ENCODE measurements around the gene MED7. TPM values are rescaled to one million over a fixed set of nuclear protein-coding genes. Genes with fewer than 3 reads are reported as not detected.
A peak's percentile ranks its signal among the peaks of the same experiment; 100 is the strongest.

MED7 gene
- total and polyA plus RNA-seq, 9 of the 15 experiments (the other 6 are each of a cell fraction or from before 2014, with no cell fraction given): 4.5 to 38.7 (median 12.2) TPM

DNA sequence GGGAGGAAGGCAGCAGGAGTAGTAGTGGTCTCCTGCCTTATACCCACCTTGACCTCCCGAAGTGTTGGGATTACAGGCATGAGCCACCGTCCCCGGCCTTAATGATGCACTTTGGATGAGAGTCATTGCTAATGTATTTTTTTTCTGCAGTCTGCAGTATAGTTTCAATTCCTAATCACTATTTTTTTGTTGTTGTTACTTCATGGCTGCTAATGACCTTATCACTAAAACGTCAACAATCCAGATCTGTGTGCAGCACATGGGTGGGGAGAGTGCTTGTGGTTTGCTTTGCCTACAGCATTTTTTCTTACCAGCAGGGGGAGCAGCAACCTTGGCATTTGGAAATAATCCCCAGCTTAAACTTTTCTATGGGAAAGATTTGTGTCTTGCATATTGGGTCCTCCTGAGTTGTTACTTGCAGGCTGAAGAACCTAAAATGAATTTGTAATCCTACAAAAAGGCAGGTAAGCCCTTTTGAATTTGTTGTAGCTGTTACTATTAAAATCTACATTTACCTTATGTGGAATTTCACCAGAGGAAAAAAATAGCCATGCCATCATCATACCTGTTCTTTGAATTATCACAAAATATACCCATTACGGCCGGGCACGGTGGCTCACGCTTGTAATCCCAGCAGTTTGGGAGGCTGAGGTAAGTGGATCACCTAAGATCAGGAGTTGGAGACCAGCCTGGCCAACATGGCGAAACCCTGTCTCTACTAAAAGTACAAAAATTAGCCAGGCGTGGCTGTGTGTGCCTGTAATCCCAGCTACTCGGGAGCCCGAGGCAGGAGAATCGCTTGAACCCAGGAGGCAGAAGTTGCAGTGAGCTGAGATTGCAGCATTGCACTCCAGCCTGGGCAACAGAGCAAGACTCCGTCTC lies 6.3 kb upstream of the MED7 start (continued):
- TF ChIP-seq, protein P1, sequence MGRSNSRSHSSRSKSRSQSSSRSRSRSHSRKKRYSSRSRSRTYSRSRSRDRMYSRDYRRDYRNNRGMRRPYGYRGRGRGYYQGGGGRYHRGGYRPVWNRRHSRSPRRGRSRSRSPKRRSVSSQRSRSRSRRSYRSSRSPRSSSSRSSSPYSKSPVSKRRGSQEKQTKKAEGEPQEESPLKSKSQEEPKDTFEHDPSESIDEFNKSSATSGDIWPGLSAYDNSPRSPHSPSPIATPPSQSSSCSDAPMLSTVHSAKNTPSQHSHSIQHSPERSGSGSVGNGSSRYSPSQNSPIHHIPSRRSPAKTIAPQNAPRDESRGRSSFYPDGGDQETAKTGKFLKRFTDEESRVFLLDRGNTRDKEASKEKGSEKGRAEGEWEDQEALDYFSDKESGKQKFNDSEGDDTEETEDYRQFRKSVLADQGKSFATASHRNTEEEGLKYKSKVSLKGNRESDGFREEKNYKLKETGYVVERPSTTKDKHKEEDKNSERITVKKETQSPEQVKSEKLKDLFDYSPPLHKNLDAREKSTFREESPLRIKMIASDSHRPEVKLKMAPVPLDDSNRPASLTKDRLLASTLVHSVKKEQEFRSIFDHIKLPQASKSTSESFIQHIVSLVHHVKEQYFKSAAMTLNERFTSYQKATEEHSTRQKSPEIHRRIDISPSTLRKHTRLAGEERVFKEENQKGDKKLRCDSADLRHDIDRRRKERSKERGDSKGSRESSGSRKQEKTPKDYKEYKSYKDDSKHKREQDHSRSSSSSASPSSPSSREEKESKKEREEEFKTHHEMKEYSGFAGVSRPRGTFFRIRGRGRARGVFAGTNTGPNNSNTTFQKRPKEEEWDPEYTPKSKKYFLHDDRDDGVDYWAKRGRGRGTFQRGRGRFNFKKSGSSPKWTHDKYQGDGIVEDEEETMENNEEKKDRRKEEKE (IDR thresholded peaks at IDR 0.05; ENCODE audit: borderline replicate concordance in 1 of 2, control insufficient read depth in 1 of 2, low read depth in 2 of 2, low read length in 1 of 2): no peak
- peak; percentile 65 for TF ChIP-seq KLF16 (IDR thresholded peaks at IDR 0.05)
- TF ChIP-seq, protein P2, sequence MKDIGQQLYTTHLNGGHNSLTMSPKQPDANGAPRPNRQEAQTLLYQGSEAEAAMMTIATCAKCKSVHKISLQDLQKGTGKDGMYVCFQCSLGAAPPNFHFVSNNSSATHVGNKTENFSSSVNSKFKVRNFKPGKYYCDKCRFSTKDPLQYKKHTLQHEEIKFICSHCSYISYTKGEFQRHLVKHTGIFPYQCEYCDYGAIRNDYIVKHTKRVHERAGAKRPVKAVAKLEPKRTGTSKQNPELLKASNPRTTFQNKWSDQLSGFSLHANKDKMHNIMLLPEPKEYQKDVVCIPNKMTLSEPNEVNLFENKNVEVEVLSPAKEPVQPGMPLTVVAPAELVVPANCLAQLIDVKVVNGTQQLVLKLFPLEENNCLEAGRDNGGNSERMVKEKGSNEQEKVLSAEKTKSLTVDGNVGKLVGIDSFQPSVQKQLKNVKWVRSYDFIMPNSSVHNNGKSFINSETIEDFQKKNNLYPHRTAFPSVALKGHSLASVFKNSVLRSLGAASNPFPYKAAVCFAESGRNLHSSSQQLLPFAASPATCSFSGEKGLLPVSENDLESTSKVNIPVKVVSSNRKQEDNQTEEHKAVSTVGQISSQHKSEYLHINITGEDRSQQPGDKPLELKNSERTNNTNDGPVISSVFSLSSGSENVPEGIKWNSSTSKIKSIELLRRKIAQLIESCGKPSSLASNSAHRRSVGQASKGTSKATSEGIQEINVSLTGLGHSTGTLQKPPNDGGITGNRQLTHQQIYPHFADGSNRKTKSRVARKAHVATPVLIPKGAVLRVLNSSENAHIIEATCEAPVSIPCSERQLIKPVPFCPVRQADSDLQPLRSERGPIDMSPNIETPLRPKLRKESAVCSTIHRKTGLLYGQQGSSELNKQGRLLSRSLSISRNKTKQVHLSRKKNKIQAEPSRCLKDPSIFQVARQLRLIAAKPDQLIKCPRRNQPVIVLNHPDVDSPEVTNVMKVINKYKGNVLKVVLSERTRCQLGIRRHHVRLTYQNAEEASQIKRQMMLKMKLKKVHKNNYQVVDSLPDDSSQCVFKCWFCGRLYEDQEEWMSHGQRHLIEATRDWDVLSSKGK (CRISPR knock-in tag; IDR thresholded peaks at IDR 0.05): no peak
- no peak for TF ChIP-seq NFE2 (IDR thresholded peaks at IDR 0.05; ENCODE audit: low read depth)
- TF ChIP-seq ZNF41 (CRISPR knock-in tag; conservative IDR thresholded peaks at IDR 0.05): no peak
- TF ChIP-seq SIX5 (IDR thresholded peaks at IDR 0.05; ENCODE audit: borderline replicate concordance in 1 of 2, insufficient read depth in 1 of 2, low read depth in 1 of 2, low read length in 2 of 2): no peak
- no peak for TF ChIP-seq KLF13 (tag; IDR thresholded peaks at IDR 0.05; ENCODE audit: borderline replicate concordance, low read depth)
- no peak for TF ChIP-seq XRCC4 (IDR thresholded peaks at IDR 0.05; ENCODE audit: extremely low read depth, insufficient read depth, insufficient read length)
- TF ChIP-seq ARID1B (IDR thresholded peaks at IDR 0.05): peak; percentile 53
- TF ChIP-seq, protein P3, sequence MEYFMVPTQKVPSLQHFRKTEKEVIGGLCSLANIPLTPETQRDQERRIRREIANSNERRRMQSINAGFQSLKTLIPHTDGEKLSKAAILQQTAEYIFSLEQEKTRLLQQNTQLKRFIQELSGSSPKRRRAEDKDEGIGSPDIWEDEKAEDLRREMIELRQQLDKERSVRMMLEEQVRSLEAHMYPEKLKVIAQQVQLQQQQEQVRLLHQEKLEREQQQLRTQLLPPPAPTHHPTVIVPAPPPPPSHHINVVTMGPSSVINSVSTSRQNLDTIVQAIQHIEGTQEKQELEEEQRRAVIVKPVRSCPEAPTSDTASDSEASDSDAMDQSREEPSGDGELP (CRISPR knock-in tag; IDR thresholded peaks at IDR 0.05; ENCODE audit: borderline replicate concordance): no peak
- no peak for TF ChIP-seq MEIS2 (IDR thresholded peaks at IDR 0.05; ENCODE audit: partially characterized antibody)
